Measurements from ENCODE around the gene GRK5.
"Not testable (repeated sequence)": the region's sequence is repeated elsewhere in the genome, so short reads cannot be mapped to it uniquely, and the experiment has no call there.

GRK5 gene

DNA sequence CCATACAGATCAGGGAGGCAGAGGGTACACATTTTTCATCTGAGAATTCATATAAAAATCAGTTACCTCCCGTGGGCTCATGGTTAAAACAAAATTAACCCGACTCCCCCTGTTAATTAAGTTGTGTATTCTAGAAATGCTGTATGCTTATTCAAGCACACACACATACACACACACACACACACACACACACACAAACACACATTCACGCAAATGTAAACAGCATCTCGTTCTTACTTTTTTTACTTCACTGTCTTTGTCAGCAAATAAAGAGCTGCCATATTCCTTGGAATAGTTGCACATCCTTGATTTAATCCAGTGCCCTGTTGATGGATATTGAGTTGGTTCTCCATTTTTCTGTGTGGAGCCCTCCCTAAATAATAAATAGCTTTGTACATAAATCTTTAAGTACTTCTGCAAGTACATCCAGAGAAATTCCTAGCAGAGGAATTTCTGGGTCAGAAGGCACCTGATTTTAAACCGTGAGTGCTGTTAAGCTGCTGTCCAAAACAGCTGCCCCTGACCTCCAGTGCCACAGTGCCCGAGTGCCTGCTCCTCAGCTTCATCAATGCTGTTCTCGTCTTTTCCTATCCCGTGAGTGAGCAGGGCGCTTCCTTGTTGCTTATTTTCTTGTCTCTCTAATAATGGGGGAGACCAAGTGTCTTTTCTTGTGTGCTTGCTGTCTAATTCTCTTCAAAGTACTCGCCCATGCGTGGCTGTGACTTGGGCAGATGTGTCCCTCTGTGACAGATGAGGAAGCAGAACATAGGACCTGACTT is 217.9 kb downstream of the GRK5 start:
- no peak for DNase-seq

DNA sequence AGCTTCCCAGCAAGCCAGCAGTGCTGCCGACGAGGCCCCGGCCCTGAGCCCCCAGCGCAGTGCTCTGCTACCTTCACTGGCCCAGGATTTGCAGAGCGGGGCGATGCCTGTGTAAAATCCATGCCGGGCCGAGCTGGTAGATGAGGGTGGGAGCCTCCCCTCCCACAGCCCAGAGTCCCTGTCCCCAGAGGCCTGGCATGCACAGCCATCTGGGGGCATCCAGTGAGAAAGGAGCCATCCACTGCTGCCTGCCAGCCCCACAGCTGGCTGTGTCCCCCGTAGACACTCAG is 218.5 kb downstream of the GRK5 start:
- DNase-seq = no peak

DNA sequence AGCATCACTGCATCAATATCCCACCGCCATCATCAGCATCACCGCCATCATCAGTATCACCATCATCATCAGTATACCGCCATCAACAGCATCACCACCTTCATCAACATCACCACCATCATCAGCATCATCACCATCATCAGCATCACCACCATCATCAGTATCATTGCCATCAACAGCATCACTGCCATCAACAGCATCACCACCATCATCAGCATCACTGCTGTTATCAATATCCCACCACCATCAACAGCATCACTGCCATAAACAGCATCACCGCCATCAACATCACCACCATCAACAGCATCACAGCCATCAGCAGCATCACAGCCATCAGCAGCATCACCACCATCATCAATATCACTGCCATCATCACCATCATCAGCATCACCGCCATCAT is 219.3 kb downstream of the GRK5 start:
- no peak for DNase-seq

DNA sequence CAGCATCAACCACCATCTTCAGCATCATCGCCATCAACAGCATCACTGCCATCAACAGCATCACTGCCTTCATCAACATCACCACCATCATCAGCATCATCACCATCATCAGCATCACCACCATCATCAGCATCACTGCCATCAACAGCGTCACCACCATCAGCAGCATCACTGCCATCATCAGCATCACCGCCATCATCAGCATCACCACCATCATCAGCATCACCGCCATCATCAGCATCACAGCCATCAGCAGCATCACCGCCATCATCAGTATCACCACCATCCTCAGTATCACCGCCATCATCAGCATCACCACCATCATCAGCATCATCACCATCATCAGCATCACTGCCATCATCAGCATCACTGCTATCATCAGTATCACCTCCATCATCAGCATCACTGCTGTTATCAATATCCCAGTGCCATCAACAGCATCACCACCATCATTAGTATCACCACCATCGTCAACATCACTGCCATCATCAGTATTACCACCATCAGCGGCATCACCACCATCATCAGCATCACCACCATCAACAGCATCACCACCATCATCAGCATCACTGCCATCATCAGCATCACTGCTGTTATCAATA is 220.0 kb downstream of the GRK5 start:
- no peak for DNase-seq

DNA sequence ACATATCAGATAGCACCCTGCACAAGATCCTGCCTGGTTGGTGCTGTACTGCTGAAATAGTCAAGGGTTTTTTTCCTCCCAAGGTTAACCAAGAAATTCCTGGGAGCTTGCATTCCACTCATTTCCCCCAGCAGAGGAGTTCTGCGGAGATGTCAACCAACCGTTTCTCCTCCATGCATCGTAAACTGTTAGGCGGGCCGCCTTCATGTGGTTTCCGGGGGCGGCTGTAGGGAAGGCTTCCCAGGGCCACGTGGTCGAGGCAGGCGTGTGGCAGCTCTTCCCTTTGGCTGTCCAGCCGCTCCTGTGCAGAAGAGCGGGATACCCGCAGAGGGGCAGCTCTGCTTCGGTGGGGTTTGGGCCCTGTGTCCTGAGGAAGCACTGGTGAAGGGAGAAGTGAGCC is 221.4 kb downstream of the GRK5 start:
- peak in 2 of 3 donors; percentile 19 to 25 for DNase-seq

DNA sequence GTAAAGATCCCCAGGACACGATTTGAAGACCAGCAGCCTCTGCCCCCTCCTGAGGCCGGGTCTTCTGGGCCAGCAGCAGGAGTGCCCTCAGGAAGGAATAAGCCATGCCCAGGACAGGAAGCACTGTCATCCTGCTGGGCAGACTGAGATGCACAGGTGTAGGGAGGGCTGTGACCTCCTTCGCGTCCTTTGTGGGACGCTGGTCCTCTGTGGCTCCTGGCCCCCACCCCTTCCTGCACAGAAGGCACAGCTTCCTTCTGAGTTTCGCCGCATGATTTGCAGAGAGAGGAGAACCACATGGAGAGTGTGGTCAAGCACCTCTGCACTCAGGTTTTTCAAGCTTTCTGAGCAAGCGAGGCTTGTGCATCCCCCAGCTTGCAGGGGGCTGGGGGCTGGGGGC is 222.4 kb downstream of the GRK5 start:
- no peak for DNase-seq

DNA sequence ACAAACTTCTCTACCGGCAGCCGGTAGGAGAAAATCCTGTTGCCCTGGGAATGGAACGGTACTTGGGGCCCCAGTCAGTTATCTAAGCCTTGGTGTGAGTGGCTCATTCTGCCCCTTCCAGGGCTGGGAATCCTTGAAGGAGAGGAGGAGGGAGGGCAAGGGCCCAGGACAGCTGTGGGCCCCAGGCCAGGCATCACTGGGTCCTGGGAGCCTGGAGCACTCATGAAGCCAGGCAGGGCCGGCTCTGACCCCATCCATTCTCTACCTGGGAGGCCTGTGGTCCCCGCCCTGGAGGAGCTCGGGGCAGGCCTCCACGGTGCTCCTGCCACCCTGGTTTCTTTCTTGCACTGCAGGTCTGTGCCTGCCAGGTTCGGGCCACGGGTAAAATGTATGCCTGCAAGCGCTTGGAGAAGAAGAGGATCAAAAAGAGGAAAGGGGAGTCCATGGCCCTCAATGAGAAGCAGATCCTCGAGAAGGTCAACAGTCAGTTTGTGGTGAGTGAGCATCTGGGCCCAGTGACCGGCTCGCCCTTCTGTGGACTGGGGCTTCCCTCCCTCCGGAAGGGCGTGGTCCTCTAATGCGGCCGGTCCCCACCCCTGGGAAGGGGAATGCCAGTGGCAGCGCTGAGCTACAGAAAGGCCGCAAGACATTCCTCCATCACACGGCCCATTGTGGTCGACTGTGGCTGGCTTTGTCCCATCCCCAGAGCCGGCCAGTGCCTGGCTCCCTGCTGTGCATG is 223.8 kb downstream of the GRK5 start:
- no peak for DNase-seq

DNA sequence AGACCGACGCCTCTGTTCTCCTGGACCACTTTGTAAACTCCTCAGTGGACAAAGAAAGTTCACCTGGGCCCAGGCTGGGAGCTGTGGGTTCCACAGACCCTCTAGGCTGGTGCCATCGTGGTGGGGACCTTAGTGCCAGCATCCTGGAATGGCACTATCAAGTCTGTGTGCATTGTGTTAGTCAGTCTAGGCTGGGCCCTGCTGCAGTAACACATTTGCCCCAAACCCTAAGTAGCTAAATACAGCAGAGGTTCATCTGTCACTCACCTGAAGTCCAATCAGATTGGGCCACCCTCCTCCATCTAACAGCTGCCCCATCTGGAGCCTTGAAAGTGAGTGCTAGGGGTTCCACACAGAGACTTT is 224.4 kb downstream of the GRK5 start:
- no peak for DNase-seq

DNA sequence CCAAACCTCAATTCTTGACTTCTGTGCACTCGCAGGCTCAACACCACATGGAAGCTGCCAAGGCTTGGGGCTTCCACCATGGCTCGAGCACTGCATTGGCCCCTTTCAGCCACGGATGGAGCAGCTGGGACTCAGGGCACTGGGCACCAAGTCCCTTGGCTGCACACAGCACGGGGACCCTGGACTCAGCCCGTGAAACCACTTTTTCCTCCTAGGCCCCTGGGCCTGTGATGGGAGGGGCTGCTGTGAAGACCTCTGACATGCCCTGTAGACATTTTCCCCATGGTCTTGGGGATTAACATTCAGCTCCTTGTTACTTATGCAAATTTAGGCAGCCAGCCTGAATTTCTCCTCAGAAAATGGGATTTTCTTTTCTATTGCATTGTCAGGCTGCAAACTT is 227.6 kb downstream of the GRK5 start:
- not testable (repeated sequence) for DNase-seq

DNA sequence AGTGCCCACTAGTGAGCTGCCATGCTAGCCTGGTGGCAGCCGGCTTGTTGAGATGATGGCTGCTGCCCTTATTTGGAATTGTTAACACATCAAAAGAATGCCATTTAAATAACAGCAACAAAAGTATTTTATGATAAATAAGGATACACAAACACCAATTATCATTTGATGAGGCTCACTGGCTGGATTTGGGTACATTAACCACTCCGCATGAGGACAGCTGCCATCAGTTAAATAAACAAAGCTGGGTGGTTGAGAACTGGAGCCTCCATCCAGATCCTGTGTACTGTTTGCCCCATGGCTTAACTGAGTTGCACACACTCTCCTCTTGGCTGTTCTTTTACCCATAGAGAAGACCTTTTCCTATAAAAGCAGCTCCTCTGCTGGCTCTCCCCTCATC is 231.3 kb downstream of the GRK5 start:
- DNase-seq = no peak

DNA sequence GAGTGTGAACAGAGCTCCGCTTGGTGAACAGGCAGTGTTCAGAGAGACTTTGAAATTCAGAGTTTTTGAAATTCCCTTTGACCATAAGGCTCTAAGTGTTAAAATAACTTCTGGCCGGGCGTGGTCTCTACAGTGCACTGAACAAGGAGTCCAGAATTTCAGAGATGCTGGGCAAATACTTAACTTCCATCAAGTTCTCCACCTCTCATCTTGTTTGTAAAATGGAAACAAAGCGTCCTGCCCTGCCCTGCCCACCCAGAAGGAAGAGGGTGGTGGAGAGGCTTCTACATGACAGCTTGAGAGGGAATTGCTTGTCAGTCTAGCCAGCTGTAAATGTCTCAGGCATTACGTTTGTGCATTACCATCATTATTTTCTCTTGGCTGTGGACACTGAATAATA is 232.6 kb downstream of the GRK5 start:
- no peak for DNase-seq

DNA sequence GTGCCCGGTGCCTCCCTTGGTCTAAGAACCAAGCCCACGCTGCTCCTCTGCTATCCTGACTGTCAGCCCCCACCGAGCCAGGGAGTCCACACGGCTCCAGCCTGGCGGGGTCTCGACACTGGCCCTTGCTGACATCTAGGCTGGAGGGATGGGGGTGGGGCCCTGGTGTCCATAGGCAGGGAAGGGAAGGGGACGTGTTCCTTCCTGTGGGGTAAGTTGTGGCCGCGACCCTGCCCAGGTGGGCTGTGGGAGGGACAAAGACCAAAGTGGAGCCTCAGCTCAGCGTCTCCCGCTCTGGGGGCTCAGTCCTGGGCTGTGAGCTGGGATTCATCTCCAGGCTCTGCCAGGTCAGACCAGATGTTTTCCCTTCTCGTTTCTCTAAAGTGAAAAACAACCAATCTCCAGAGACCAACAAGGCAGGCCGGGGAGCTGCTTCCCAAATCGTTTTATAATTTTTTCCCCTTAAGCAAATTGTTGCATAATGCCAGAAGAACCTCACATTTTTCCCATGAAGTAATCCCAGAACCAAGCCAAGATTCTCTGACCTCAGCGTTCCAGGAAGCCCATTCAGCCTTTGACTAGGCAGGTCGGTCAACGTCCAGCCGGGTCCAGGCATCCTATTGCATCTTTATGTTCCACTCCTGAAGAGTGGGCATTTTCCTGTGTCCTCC is 233.9 kb downstream of the GRK5 start:
- DNase-seq = no peak

DNA sequence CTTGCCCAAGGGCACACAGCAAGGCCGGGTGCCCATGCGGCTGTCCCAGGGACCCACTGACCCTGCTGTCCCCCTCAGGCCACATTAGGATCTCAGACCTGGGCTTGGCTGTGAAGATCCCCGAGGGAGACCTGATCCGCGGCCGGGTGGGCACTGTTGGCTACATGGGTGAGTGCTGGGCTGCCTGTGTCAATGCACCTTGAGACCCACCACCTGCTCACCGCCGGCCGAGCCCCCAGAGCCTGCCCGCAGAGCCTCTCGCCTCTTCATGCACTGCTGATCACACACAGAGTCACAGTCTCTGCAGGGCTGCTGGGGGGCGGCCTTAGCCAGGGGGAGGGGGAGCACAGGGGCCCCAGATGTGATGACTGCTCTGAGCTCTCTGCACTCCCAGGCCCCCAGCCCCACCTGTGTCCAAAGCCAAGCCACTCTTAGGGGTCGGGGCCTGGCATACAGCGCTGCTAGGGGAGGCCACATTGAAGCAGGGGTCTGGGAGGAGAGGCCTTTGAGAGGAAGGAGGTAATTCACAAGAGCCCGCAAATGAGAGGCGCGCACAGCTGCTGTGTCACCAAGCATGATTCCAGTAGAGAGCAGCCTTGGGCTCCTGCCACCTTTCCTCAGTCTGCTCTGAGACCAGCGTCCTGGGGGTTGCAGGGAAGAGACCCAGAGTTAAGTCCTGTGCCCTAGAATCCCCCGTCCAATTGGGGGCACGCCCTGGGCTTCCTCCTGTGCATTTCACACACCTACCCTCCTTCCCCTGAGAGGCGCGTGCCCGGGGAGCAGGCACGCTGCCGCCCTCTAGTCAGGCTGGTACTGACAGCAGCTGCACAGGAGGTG is 234.8 kb downstream of the GRK5 start:
- no peak for DNase-seq

DNA sequence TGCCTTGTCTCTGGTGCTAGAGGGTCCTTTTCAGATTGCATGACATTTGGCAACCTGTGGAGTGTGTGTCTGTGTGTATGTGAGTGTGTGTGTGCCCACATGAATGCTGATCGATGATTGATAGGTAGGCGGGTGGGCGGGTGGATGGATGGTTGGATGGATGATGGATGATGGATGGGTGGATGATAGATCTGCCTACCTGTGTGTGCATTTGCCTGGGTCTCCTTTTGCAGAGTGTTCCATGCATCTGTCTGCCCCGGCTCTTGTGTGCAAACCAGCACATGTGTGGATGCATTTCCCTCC is 235.3 kb downstream of the GRK5 start:
- DNase-seq = no peak

DNA sequence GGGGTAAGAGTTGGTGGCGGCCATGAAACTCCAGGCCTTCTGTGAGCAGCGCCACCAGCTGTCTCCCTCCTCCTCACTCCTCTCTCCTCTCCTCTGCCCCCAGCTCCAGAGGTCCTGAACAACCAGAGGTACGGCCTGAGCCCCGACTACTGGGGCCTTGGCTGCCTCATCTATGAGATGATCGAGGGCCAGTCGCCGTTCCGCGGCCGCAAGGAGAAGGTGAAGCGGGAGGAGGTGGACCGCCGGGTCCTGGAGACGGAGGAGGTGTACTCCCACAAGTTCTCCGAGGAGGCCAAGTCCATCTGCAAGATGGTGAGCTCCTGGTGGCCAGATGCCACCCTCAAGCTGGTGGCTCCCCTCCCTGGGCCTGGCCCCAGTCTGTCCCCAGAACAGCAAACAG is 236.1 kb downstream of the GRK5 start:
- no peak for DNase-seq

DNA sequence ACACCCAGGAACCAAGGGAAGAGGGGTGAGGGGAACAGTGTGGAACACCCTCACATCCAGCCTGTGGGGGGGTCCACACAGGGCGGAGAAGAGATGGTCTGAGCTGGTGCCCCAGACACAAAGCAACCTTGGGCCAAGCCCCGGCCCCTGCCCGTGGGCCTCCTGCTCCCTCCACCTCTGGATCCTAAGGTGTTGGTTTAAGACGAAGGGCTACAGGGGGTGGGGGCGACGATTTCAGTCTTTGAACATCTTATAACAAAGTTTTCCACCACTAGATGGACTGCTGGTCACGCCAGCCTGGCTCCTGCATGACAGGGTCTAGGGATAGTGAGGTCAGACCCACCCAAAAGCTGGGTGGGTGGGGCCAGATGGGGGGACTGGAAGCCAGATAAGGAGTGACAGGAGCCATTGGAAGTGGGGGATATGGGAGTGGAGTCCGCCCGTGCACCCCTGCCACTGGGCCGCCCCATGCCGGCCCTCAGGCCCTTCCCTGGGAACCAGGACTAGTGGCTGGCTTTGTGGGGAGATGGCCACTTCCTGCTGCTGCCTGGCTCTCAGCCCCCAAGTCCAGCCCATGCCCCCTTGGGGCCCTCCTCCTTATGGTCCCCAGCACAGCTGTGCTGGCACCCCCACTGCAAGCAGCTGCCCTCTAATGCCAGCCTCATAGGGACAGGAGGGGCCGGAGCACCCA is 236.7 kb downstream of the GRK5 start:
- DNase-seq = no peak

DNA sequence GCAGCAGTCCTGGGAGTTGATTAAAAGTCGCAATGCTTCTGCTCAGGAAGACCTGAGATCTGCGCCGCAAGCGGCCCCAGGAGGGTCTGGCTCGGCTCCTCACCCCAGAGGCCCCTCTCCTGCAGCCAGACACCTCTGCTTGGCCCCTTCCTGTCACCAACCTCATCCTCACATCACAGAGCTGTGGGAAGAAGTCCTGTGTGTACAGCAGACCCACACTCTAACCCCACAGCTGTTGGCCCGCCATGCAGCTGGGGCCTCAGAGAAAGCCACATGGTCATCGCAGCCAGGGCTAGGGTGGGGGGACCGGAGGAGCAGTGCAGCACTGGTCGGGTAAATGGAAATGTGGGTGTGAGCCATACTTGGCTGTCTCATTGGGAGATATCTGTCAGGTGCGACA is 237.5 kb downstream of the GRK5 start:
- DNase-seq = no peak

DNA sequence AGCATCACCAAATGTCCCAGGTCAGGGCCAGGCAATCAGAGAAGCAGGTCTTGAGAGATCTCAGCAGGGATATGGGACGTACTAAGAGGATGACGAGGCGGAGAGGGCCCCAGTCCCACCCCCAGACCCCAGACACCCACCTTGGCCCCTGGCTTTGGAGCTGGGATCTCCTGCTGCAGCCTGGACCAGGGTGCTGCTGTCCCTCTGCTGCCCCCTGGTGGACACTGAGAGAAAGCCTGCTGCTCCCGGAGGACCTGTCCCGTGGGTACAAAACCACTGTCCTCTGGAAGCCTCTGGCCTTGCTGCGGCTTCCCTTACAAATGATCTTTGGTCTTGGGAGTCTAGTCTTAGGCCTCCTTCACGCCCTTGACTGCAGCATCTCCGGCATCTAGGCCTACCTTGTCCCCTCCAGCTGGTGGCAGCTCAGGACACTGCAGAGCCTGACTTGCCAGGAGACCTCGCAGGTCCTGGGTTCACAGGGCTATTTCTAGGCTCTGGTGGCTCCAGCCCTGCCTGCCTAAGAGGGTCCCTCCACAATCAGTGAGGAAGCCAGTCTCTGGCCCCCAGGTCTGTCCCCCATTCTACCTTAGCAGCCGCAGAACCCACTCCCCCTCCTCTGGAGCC is 238.1 kb downstream of the GRK5 start:
- DNase-seq = peak; percentile 80 to 94 (median 90)

DNA sequence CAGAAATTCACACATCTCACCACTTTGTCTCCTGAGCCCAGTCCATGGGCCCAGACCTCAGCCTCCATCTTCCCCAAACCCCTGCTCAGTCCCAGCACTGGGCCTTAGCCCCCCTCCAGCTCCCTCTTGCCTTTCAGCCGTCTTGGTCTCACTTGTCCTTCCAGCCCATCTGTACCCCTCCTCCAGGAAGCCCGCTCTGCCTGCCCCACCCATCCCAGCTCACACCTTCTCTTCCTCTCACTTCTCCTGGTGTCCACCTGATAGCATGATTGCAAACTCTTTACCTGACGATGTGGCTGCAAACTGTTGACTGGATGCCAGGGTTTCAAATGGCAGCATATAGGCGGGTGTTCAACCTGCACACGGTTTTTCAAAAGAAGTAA is 238.6 kb downstream of the GRK5 start:
- DNase-seq = no peak

DNA sequence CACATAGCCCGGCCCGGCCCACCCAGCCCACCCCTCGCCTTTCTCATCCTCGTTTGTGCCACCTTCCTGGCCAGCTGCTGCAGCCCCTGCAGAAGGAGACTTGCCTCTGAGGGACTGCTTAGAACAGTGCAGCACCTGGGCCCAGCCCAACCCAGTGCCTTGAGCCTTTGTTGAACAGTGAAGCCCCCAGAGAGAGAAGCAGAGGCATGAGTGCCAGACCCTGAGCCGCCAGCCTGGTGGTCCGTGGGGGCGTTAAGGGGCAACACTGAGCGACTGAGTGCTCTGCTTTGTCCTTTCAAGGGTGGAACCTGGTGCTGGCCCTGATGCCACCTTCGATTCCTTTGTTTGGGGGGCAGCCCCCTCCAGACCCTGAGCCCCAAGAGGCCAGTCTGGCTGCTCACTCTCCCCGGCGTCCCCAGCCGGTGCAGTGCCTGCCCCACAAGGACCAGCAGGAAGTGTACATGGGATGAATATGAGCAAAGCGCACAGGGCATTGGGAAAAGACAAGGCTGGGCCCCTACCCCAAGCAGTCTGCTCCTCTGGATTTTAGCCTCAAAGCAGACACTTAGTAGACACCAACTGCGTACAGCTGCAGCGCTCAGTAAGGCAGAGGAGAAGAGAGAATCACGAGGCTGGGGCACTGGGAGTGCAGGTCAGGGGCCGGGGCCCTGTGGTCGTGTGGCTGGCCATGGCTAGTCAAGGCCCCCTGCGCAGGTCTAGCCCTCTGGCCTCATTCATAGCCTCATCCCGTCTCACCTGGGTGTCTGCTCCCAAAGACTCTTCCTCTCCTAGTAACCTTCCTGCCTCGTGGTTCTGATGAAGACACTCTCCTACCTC is 239.3 kb downstream of the GRK5 start:
- no peak for DNase-seq

DNA sequence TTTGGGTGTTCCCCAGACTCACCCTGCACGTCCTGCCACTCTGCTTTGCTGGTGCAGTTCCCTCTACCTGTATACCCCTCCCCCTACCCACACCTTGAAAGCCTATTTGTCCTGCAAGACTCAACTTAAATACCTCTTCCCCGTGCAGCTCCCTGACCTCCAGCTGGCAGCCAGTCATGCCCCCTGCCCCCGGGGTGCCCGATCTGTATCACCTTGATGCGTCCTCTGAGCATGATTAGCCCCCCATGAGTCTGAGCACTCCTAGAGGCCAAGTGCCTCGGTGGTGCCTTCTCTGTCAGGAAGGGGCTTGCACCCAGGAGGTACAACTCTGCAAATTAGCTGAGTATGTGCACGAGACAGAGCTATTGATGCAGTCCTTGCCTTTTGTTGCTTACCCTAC is 240.1 kb downstream of the GRK5 start:
- no peak for DNase-seq
